ENCODE results near the gene LRRC72.
"Not testable (repeated sequence)": the region's sequence is repeated elsewhere in the genome, so short reads cannot be mapped to it uniquely, and the experiment has no call there.

LRRC72 gene

GRCh38 chr7:16526742-16527540 lies at the start of gene LRRC72:
LRRC72 (plus strand) TSS chr7:16526825; CDS start chr7:16526953, 128 bp downstream.
- no peak for FAIRE-seq

- no peak for FAIRE-seq
These were observed 47.5 kb upstream of the LRRC72 start for GRCh38 chr7:16479161-16479560.

DNA sequence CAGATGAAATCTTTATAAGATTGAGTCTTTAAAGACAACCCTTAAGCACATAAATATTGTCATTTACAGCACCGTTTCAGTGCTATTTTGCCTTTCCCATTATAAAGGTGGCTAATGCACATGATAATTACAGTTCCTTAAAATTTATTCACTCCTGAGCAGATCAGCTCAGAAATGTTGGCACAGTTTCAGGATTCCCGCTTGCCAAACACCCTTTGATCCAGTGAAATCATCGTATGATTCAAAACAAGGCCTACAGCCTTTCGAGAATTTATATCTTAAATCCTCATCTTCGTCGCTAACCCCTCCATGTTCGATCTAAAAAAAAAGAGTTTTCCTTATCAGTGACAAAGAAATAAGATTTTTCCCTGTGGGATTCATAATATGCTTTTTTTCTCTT lies 47.0 kb upstream of the LRRC72 start:
- FAIRE-seq = no peak

- FAIRE-seq = no peak
These were observed 42.0 kb upstream of the LRRC72 start for GRCh38 chr7:16484453-16485158.

- peak; percentile 51 for FAIRE-seq
These were observed 35.5 kb upstream of the LRRC72 start for GRCh38 chr7:16491148-16491547.

GRCh38 chr7:16492513-16493062 lies 34.0 kb upstream of the LRRC72 start:
- FAIRE-seq = no peak

DNA sequence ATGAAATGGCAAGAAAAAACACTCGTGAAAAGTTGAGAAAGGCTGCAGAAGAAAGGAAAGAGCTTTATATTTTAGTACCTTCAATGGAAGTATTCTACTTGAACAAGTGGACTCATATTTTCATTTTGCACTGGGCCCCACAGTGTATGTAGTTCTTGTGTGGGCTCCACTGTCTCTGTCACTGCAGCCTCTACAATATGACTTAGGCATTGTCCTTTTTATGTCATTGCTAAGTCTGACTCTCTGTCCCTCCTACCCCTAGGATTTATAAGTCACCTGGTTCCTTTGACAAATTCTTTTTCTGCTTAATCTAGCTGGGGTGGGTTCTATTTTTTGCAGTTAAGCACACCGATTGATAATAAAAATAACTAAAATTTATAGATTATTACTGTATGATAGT lies 33.4 kb upstream of the LRRC72 start:
- FAIRE-seq = no peak

- no peak for FAIRE-seq
These were observed 32.1 kb upstream of the LRRC72 start for GRCh38 chr7:16494551-16494950.

DNA sequence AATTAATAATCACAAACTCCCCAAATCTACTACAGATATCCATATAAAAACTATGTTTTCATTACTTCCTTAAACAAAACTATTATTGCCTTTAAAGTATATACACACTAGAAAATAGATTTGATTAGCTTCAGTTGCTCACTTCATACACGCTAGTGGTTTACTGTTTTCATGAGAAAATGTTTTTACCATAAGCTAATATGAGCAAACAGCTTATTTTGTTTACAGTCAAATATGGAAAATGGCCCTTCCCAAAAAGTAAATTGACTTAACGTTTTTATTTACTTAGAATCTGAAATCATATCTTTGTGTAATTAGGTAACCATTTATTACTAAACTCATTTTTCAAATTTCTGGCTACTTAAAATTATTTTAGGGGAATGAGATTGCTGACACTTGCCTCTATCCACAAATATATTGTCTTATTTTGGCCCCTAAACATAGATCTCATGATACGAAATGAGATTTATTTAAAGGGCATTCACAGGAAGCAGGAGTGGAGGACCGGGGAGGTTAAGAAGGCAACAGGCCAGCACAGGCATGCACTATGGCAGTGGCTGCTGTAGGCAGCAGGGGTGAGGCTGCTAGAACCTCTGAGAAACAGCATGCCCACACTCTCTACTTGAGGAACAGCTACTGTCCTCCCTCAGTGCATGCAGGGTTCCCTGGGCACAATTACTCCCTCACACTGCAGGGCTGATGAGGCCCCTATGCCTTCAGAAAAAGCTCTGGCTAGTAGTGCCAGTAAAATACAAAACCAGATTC lies 31.5 kb upstream of the LRRC72 start:
- no peak for FAIRE-seq

DNA sequence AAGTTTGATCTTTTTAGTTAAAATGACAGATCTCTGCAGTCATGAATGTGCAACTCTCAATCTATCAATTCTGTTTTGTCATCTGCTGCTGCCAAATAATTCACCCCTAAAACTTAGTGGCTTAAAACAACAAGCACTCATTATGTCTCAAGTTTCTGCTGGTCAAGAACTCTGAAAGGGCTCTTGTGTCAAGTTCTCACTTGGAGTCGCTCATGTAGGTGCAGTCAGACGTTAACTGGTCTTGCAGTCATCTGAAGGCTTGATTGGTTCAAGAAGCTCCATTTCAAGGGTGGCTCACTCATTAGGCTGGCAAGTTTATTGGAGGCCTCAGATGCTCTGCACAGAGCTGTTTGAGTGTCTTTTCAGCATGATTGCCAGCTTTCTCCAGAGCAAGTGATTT lies 28.5 kb upstream of the LRRC72 start:
- no peak for FAIRE-seq

DNA sequence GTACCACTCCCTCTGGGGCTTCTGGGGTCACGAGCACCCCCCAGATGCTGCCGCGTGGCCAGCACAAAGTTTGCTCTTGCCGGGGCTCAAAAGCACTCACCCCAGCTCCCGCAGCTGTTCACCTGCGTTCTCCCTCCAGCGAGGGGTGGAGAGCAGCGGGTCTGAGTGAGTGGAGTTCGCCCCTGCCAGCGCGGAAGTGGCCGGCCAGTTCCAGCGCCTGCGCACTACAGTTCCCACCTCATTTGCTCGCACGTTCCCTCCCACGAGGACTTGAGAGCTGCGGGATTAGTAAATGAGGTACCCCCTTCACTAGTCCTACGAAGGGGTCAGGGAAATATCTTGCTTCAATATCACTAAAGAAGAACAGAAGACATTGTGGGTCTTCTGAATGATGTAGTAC lies 24.3 kb upstream of the LRRC72 start:
- no peak for FAIRE-seq

DNA sequence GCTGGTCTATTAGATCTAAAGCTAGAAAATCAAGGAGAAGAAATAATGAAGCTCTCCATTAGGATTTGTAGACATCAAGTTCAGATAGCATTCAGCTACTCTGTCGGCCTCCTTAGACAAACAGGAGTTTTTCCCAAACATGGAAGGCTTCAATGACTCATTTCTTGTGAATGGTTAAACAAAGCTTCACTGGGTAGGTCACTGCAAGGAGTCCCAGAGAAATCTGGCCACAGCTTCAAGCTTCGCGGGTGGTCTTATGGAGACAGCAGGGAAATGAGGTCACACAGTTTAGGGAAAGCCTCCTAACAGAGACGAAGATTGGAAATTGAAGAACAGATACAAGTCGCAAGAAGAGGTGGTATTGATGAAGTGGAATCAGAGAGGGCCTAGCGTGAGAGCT lies 22.6 kb upstream of the LRRC72 start:
- FAIRE-seq = no peak

DNA sequence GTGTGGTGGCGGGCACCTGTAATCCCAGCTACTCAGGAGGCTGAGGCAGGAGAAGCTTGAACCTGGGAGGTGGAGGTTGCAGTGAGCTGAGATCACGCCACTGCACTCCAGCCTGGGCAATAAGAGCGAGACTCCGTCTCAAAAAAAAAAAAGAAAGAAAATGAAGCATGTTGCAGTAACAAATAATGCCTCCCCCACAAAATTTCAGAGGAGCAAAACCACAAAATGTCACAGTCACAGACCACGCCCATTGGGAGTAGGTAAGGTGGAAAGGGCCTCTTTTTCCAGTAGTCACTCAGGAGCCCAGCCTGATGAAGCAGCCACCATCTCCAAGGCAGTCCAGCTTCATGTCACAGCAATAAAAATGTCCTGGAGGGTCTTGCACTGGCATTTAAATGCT lies 20.2 kb upstream of the LRRC72 start:
- FAIRE-seq = not testable (repeated sequence)

GRCh38 chr7:16509829-16510228 lies 16.8 kb upstream of the LRRC72 start:
- no peak for FAIRE-seq

DNA sequence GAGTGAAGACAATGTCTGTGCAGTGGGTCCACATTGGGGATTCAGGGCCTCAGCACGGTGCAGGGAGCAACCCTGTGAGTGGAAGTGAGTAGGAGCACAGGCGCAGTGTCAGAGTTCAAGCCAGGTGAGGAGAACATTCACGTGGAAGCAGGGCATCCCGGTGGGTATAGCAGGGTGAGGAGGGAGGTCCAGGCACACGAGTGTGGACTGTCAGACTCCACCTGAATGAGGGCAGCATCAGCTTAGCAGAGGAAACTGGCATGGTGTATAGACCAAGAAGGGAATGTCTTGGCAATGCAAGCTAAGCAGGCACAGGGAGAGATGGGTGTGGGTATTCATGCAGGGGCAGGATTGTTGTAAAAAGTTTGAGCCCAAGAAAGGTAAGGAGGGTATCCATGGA lies 15.3 kb upstream of the LRRC72 start:
- no peak for FAIRE-seq

- FAIRE-seq = no peak
These were observed 14.5 kb upstream of the LRRC72 start for GRCh38 chr7:16512097-16512496.

GRCh38 chr7:16514271-16514670 lies 12.4 kb upstream of the LRRC72 start:
- no peak for FAIRE-seq

DNA sequence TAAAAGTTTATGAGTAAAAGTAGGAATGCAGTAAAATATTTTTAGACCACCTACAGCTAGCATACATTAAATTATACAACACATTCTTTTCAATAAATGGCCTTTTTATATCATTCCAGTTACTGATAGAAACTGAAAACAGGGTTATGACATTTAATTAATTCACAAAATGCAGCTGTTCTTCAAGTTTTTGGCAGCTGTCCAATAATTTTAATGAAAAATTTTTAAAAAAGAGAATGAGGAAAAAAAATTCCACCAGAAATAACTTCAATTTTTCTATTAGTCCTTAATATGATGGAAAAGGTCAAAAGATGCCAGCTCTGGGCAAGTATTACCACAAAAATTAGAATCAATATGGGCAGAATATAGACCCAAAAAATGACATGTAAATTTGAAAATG lies 11.9 kb upstream of the LRRC72 start:
- no peak for FAIRE-seq

DNA sequence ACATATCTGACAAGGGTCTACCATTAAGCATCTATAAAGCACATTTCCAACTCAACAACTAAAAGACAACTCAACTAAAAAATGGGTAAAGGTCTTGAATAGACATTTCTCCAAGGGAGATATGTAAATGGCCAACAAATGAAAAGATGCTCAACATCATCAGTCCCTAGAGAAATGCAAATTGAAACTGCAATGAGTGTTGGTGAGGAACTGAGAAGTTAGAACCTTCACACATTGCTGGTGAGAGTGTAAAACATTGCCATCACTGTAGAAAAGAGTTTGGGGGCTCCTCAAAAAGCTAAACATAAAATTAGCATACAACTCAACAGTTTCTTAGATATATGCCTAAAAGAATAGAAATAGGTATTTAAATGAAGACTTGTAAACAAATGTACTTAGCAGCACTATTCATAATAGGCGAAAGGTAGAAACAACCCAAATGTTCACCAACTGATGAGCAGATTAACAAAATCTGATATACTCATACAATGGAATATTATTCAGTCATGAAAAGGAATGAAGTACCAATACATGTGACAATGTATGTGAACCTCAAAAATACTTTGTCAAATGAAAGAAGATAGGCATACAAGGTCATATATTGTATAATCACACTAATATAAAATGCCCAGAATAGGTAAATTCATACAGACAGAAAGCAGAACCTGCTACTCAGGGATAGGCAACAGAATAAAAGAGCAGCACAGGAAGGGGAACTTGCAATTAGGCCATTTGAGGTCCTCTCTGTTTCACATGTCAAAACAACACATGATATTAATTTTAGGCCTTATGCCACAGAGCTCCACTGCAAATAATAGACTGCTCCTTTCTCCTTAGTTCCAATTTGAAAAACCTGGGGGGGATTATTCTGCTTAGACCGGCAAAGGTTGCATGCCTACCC lies 10.6 kb upstream of the LRRC72 start:
- FAIRE-seq = no peak

DNA sequence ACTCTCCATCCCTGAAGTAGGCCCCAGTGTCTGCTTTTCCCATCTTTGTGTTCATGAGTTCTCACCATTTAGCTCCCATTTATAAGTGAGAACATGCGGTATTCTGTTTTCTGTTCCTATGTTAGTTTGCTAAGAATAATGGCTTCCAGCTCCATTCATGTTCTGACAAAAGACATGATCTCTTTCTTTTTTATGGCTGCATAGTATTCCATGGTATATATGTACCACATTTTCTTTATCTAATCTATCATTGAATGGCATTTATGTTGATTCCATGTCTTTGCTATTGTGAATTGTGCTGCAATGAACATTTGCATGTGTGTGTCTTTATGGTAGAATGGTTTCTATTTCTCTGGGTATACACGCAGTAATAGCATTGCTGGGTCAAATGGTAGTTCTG lies 6.6 kb upstream of the LRRC72 start:
- FAIRE-seq = not testable (repeated sequence)

DNA sequence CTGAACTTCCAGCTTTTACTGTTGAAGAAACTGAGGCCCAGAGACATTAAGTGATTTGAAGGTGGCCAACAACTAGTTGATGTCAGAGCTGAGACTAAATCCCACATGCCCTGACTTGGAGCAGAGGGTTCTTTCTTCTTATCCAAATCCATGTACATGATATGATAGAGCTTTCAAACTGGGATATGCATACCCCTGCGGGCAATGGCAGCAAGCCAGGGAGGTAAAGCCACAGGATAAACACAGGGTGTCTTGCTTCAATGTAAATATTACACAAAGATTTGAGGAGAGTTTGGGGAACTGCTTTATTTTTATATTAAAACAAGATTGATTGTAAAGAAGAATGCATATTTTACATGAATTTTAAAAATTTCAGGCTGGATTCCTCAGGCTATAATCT lies 2.3 kb upstream of the LRRC72 start:
- FAIRE-seq = no peak

DNA sequence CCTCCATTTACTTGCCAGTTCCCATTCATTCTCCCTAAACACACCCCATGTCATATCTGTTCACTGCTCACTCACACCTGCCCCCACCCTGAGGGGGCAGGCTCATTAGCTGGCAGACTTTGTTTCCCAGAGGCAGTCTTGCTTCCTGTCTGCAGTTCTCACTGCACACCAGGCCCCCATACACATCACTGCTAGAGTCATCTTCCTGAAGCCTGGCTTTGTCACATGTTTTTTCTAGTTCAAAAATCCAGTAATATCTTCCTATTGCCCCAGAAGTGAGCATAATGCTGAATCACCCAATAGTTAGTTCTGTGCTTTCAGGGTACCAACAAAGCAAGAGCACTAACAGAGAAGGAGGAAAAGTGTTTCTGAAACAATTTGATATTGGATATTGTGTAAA lies 1.9 kb downstream of the LRRC72 start:
- no peak for FAIRE-seq
